HG02571 (cell line): ENCODE measurements around the gene ZKSCAN3.
"Not testable (repeated sequence)": the region's sequence is repeated elsewhere in the genome, so short reads cannot be mapped to it uniquely, and the experiment has no call there.

Source experiments
- ATAC-seq: cut with Tn5 transposase; IDR thresholded peaks from one replicate; pipeline ENCODE4 v1.9.1; 2021; ENCODE audit warnings: mild to moderate bottlenecking, moderate library complexity; ENCODE audit not compliant: unreplicated experiment

ZKSCAN3 gene

GRCh38 chr6:28349892-28350737 lies at the start of gene ZKSCAN3:
ZKSCAN3 (plus strand) TSS chr6:28349947; CDS start chr6:28359587, 9,640 bp downstream.
- peak; percentile 100 for ATAC-seq

GRCh38 chr6:28303570-28303969 lies 46.2 kb upstream of the ZKSCAN3 start:
- ATAC-seq: no peak

- ATAC-seq: not testable (repeated sequence)
Measured at GRCh38 chr6:28306363-28306762, 43.4 kb upstream of the ZKSCAN3 start.

- no peak for ATAC-seq
Measured at GRCh38 chr6:28311139-28311823, 38.5 kb upstream of the ZKSCAN3 start.

GRCh38 chr6:28312939-28313338 lies 36.8 kb upstream of the ZKSCAN3 start:
- no peak for ATAC-seq

- ATAC-seq: no peak
Measured at GRCh38 chr6:28315628-28316027, 34.1 kb upstream of the ZKSCAN3 start.

- not testable (repeated sequence) for ATAC-seq
Measured at GRCh38 chr6:28317866-28318265, 31.9 kb upstream of the ZKSCAN3 start.

GRCh38 chr6:28322661-28323060 lies 27.1 kb upstream of the ZKSCAN3 start:
- ATAC-seq: no peak

- no peak for ATAC-seq
Measured at GRCh38 chr6:28323813-28324424, 25.8 kb upstream of the ZKSCAN3 start.

GRCh38 chr6:28326371-28326948 lies 23.3 kb upstream of the ZKSCAN3 start:
- ATAC-seq: no peak

- ATAC-seq: no peak
Measured at GRCh38 chr6:28330041-28330440, 19.7 kb upstream of the ZKSCAN3 start.

GRCh38 chr6:28333047-28333446 lies 16.7 kb upstream of the ZKSCAN3 start:
- ATAC-seq: no peak

GRCh38 chr6:28333599-28334018 lies 16.1 kb upstream of the ZKSCAN3 start:
- ATAC-seq: no peak

- no peak for ATAC-seq
Measured at GRCh38 chr6:28334286-28335039, 15.3 kb upstream of the ZKSCAN3 start.

GRCh38 chr6:28335040-28335563 lies 14.6 kb upstream of the ZKSCAN3 start:
- ATAC-seq: no peak

- ATAC-seq: peak; percentile 90
Measured at GRCh38 chr6:28335564-28336283, 14.0 kb upstream of the ZKSCAN3 start, which contains the start of gene ZSCAN31. ZSCAN31 (minus strand) TSS chr6:28336148; CDS start chr6:28329683, 6,465 bp downstream.

- ATAC-seq: peak; percentile 6
Measured at GRCh38 chr6:28336284-28337120, 13.2 kb upstream of the ZKSCAN3 start.

GRCh38 chr6:28337121-28337520 lies 12.6 kb upstream of the ZKSCAN3 start:
- no peak for ATAC-seq
